ENCODE measurements around the gene NXPH4.

DNA sequence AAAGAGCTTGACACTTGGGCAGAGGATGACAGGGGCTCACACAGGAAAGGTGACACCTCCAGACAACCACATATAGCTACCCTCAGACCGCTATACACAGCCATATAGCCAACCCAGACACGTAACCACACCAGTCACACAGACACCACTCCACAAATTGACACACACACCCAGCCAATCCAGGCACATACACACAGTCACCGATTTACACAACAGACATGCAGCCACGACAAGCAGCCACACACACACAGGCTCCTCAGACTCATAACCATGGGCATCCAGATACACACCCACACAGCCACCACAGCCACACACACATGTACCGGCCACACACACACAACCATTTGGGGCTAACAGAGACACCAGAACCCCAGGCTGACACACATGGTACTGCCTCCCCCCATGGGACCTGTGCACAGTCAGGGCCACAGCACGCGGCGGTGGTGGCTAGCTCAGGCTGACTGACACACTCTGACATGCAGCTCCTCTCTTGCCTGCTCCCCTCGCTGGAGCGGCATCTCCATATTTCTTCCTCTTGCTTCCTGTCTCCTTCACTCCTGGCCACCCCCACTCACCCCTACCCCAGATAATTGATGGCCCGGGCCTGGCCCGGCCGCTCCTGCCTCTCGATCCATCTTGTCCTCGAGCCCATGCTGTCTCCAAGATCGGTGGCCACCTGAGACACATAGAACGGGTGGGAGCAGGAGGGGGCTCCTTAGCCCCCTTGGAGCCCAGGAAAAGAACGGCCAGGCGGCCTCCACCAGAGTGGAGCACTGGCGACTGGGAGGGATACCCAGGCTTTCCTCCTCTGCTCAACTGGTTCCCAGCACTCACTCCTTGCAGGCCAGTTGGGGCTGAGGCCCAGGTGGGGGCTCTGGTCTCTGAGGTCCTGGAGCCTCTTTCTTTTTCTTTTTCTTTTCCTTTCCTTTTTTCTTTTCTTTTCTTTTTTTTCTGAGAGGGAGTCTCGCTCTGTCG, 6.9 kb downstream of the NXPH4 start:
- TF ChIP-seq, protein P1, sequence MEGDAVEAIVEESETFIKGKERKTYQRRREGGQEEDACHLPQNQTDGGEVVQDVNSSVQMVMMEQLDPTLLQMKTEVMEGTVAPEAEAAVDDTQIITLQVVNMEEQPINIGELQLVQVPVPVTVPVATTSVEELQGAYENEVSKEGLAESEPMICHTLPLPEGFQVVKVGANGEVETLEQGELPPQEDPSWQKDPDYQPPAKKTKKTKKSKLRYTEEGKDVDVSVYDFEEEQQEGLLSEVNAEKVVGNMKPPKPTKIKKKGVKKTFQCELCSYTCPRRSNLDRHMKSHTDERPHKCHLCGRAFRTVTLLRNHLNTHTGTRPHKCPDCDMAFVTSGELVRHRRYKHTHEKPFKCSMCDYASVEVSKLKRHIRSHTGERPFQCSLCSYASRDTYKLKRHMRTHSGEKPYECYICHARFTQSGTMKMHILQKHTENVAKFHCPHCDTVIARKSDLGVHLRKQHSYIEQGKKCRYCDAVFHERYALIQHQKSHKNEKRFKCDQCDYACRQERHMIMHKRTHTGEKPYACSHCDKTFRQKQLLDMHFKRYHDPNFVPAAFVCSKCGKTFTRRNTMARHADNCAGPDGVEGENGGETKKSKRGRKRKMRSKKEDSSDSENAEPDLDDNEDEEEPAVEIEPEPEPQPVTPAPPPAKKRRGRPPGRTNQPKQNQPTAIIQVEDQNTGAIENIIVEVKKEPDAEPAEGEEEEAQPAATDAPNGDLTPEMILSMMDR (IDR thresholded peaks at IDR 0.05) = no peak
- no peak for TF ChIP-seq POLR2A (IDR thresholded peaks at IDR 0.05)

Data from right lobe of liver (tissue), 4 donors.